ENCODE data around the gene OR8G1. TPM values are rescaled to one million over a fixed set of nuclear protein-coding genes. Genes with fewer than 3 reads are reported as not detected.

Gene OR8G1
- total and polyA plus RNA-seq, 9 of the 15 experiments (the other 6 are each of a cell fraction or from before 2014, with no cell fraction given), result 0.03 to 1.4 (median 0.51) TPM; not detected in 1

GRCh38 chr11:124195189-124195734 lies 45.6 kb upstream of the OR8G1 start (continued):
- TF ChIP-seq ZNF124 (CRISPR knock-in tag; IDR thresholded peaks at IDR 0.05) (no peak), BRF2 (IDR thresholded peaks at IDR 0.05; ENCODE audit: borderline replicate concordance, insufficient read depth, insufficient read length) (no peak), SRSF7 (optimal IDR thresholded peaks at IDR 0.05; ENCODE audit: low read depth, low read length) (no peak), EP400 (IDR thresholded peaks at IDR 0.05) (no peak), CC2D1A (IDR thresholded peaks at IDR 0.05) (0 out of 2 replicates have a peak, but pooled peaks have one; percentile 51)

- Histone ChIP-seq H2AFZ (ENCODE audit: low read depth, low read length) (no peak overlapping the region), H3K9me1 (ENCODE audit: control insufficient read depth, insufficient read depth, low read length) (no peaks in the 10 kb centered on the region), H4K20me1 (replicated peaks; ENCODE audit: control insufficient read depth, insufficient read depth, low read length) (no peaks in the 10 kb centered on the region), H3K9me3 (replicated peaks; ENCODE audit: control insufficient read depth, insufficient read depth, low read depth, low read length) (no peaks in the 10 kb centered on the region), H3K4me3 (no peak overlapping the region), H3K27me3 (ENCODE audit: control insufficient read depth in 2 of 2, insufficient read depth in 2 of 2, low read length in 2 of 2) (no peaks in the 10 kb centered on the region), H3K36me3 (ENCODE audit: control insufficient read depth, insufficient read depth, low read length) (peaks cover 6% of the 10 kb centered on the region; the same call in 2 of the 3 replicates), H3K4me2 (ENCODE audit: insufficient read depth, low read length) (no peak overlapping the region), H3K79me2 (ENCODE audit: control insufficient read depth, insufficient read depth, low read length) (peaks cover 5% of the 10 kb centered on the region; the same call in 2 of the 3 replicates), H3K4me1 (replicated peaks in 1 of 2; ENCODE audit: control insufficient read depth in 2 of 2, insufficient read depth in 2 of 2, low read length in 2 of 2) (peaks cover 0 to 11% of the 10 kb centered on the region in 2 experiments; a peak in 2 of 5 replicates), H3K9ac (ENCODE audit: insufficient read depth in 1 of 2, low read depth in 2 of 2, low read length in 2 of 2) (no peak overlapping the region), H3K27ac (ENCODE audit: extremely low read depth, low read depth, low read length) (no peak overlapping the region)
- FAIRE-seq (no peak), DNase-seq (ENCODE audit: extremely low read depth in 1 of 4, low spot score in 3 of 4) (no peak), ATAC-seq (no peak)
- ChIA-PET POLR2A (interaction anchor here (0.6 to 1.2 kb wide), 4 partner anchors 9 to 22 kb away, joined by 3 to 5 read pairs (median 4); no protein-coding TSS in a partner anchor), CTCF (ENCODE audit: low intra/inter-chr PET ratio) (no interaction called here)
- in situ Hi-C loops (cut with MboI), result no loop called here
- no TSS peak for BruUV-seq (replicated peaks)
- WGBS (ENCODE audit: insufficient coverage, low coverage, missing lambda C conversion rate), result 90% methylated on average over 2 of the region's 2 CpGs
- intact Hi-C loops (cut with micrococcal nuclease), result loop anchor here (10.0 kb wide), 2 partner anchors 387 to 453 kb away; partner anchors contain the start of gene ZNF202
- TF ChIP-seq CHAMP1 (IDR thresholded peaks at IDR 0.05), result no peak
Measured at GRCh38 chr11:124197999-124198398, 42.9 kb upstream of the OR8G1 start.

Measured in K562 (cell line).